Transverse colon (tissue), 3 donors: ENCODE results near the gene ZDBF2.

Source experiments
- EP300 ChIP-seq: sonication (generic); formaldehyde crosslinking; IDR thresholded peaks from one replicate; pipeline ENCODE4 v1.6.1; 2017; ENCODE audit warnings: antibody characterized with exemption, low read depth
- TF ChIP-seq, protein P1 (sequence below), 5 experiments: fragments of 200-600 bp in 3 of 5; fragments of 450-650 bp in 2 of 5; sonication (generic) in 3 of 5; IDR thresholded peaks; 1 replicate in 2 of 5; 2 replicates in 3 of 5; pipeline ENCODE4 v1.5.1; 2016 to 2017; ENCODE audit warnings: antibody characterized with exemption in 5 of 5, inconsistent platforms in 3 of 5, mild to moderate bottlenecking in 2 of 5, moderate library complexity in 1 of 5

DNA sequence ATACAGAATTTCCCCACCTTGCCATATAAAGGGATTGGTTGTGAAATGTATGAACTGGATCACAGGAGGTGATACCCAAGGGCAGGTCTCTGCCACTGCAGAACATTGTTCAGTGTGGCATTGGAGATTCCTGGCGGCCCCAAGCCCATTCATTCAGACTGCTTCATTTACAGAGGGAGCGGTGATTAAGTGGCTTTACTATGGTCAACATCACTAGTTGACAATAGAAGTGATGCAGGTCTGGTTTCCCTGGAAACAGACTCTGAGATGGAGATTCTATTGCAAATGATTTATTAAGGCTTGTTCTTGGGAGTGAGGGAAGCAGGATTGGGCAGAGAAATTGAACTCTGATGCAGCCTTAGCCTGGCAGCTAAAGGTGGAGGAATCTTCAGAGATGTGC lies 62.4 kb downstream of the ZDBF2 start:
- TF ChIP-seq, protein P1, sequence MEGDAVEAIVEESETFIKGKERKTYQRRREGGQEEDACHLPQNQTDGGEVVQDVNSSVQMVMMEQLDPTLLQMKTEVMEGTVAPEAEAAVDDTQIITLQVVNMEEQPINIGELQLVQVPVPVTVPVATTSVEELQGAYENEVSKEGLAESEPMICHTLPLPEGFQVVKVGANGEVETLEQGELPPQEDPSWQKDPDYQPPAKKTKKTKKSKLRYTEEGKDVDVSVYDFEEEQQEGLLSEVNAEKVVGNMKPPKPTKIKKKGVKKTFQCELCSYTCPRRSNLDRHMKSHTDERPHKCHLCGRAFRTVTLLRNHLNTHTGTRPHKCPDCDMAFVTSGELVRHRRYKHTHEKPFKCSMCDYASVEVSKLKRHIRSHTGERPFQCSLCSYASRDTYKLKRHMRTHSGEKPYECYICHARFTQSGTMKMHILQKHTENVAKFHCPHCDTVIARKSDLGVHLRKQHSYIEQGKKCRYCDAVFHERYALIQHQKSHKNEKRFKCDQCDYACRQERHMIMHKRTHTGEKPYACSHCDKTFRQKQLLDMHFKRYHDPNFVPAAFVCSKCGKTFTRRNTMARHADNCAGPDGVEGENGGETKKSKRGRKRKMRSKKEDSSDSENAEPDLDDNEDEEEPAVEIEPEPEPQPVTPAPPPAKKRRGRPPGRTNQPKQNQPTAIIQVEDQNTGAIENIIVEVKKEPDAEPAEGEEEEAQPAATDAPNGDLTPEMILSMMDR (IDR thresholded peaks at IDR 0.05), result no peak
- TF ChIP-seq EP300, result no peak
